Glomerular endothelial cell (primary cell): ENCODE data around the gene RSPH9. TPM values are rescaled to one million over a fixed set of nuclear protein-coding genes. Genes with fewer than 3 reads are reported as not detected.
"Not testable (repeated sequence)": the region's sequence is repeated elsewhere in the genome, so short reads cannot be mapped to it uniquely, and the experiment has no call there.

Experiments used
- DNase-seq: peaks from one replicate; pipeline ENCODE4 v3.0.0-alpha.2; 2011; ENCODE audit warnings: low read depth, low spot score; ENCODE audit errors: extremely low read depth
- total RNA-seq: library from RNA; depleted of rRNA; stranded (reverse); fragments of >200 nt; gene quantifications from 2 replicates; pipeline ENCODE4 v1.2.3, GENCODE V29; 2015

The RSPH9 gene
- total RNA-seq, 1 donor from 2014 or later, result 0.41 TPM

GRCh38 chr6:43628393-43629103, 16.3 kb upstream of the RSPH9 start:
- DNase-seq, result no peak

GRCh38 chr6:43629104-43629504, 15.7 kb upstream of the RSPH9 start, which contains the start of gene GTPBP2:
TSS of gene GTPBP2 (minus strand) at chr6:43629264. CDS start at chr6:43629162, 102 bp downstream.
- peak; percentile 76 for DNase-seq

GRCh38 chr6:43629505-43630300, 15.1 kb upstream of the RSPH9 start:
- DNase-seq, result peak; percentile 89

- DNase-seq, result no peak
Measured at GRCh38 chr6:43630980-43631619, 13.7 kb upstream of the RSPH9 start.

- DNase-seq, result not testable (repeated sequence)
Measured at GRCh38 chr6:43633002-43633401, 11.8 kb upstream of the RSPH9 start.

- DNase-seq, result no peak
Measured at GRCh38 chr6:43634702-43635303, 10.0 kb upstream of the RSPH9 start.

GRCh38 chr6:43635387-43636307, 9.2 kb upstream of the RSPH9 start, which contains the start of gene MAD2L1BP:
TSS of gene MAD2L1BP (plus strand) at chr6:43635840. CDS start at chr6:43635876, 36 bp downstream.
- DNase-seq, result no peak

GRCh38 chr6:43636308-43636659, 8.6 kb upstream of the RSPH9 start:
- no peak for DNase-seq

- no peak for DNase-seq
Measured at GRCh38 chr6:43639984-43640800, 4.6 kb upstream of the RSPH9 start.

GRCh38 chr6:43645613-43645964, 753 bp downstream of the RSPH9 start:
- no peak for DNase-seq

GRCh38 chr6:43647613-43648012, 2.8 kb downstream of the RSPH9 start:
- no peak for DNase-seq

- no peak for DNase-seq
Measured at GRCh38 chr6:43648248-43648647, 3.4 kb downstream of the RSPH9 start.

- not testable (repeated sequence) for DNase-seq
Measured at GRCh38 chr6:43652822-43653221, 8.0 kb downstream of the RSPH9 start.

GRCh38 chr6:43657221-43657802, 12.5 kb downstream of the RSPH9 start:
- DNase-seq, result no peak

GRCh38 chr6:43658161-43658560, 13.3 kb downstream of the RSPH9 start:
- DNase-seq, result no peak

- not testable (repeated sequence) for DNase-seq
Measured at GRCh38 chr6:43662948-43663347, 18.1 kb downstream of the RSPH9 start.

GRCh38 chr6:43665376-43665775, 20.5 kb downstream of the RSPH9 start:
- DNase-seq, result no peak

GRCh38 chr6:43666196-43666920, 21.5 kb downstream of the RSPH9 start:
- DNase-seq, result no peak
